Measurements from ENCODE around the gene RIMS1.

The RIMS1 gene

DNA sequence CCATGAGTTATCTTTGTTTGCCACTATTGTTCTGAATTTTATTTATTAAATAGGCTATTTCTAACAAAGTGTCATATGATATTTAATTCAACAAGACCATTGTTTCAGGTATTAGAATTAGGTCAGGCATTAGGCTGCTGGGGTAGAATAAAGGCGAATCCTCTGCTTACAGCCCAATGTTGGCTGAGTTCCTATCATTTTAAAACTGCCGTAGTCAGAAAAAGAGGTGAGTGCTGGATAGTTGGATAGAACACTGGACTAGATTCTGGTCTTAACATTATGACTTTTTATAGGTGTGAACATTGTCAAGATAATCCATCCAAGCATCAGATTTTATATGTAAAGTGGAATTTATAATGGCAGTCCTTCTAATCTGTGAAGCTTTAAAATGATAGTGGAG, 6.3 kb downstream of the RIMS1 start:
- H3K27me3 ChIP-seq (ENCODE audit: insufficient read depth, low read length) = no peaks in the 10 kb centered on the region
- TF ChIP-seq EZH2 (IDR thresholded peaks at IDR 0.05; ENCODE audit: borderline replicate concordance, low read length) = no peak
- TF ChIP-seq, protein P1, sequence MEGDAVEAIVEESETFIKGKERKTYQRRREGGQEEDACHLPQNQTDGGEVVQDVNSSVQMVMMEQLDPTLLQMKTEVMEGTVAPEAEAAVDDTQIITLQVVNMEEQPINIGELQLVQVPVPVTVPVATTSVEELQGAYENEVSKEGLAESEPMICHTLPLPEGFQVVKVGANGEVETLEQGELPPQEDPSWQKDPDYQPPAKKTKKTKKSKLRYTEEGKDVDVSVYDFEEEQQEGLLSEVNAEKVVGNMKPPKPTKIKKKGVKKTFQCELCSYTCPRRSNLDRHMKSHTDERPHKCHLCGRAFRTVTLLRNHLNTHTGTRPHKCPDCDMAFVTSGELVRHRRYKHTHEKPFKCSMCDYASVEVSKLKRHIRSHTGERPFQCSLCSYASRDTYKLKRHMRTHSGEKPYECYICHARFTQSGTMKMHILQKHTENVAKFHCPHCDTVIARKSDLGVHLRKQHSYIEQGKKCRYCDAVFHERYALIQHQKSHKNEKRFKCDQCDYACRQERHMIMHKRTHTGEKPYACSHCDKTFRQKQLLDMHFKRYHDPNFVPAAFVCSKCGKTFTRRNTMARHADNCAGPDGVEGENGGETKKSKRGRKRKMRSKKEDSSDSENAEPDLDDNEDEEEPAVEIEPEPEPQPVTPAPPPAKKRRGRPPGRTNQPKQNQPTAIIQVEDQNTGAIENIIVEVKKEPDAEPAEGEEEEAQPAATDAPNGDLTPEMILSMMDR (IDR thresholded peaks at IDR 0.05; ENCODE audit: low read length) = no peak

DNA sequence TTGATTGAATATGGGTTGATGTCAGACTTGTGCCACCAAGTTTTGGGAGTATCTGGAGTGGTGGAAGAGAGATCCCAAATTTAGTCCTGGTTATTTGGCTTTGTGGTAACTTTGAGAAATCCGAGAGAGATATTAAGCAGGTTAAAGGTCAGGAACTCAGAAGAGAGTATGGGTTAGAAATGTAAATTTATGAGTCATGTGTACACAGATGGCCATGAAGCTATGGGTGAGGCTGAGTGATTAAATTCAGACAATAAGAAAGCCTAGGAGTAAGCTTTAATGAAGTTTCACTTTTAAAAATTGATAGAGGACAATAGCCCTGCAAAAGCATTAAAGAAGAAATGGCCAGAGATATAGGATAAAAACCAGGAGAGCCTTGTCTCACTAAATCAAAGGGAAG, 14.3 kb downstream of the RIMS1 start:
- no peak for TF ChIP-seq EZH2 (IDR thresholded peaks at IDR 0.05; ENCODE audit: borderline replicate concordance, low read length)
- TF ChIP-seq, protein P1 (IDR thresholded peaks at IDR 0.05; ENCODE audit: low read length) = no peak
- Histone ChIP-seq H3K27me3 (ENCODE audit: insufficient read depth, low read length) (no peaks in the 10 kb centered on the region), H3K9me3 (ENCODE audit: low read length) (no peaks in the 10 kb centered on the region), H3K9ac (ENCODE audit: low read length) (no peak overlapping the region), H3F3A (ENCODE audit: insufficient read depth, low read length) (no peaks in the 10 kb centered on the region), H3K4me1 (ENCODE audit: insufficient read depth, low read length, severe bottlenecking) (no peaks in the 10 kb centered on the region), H3K4me2 (ENCODE audit: low read length) (no peak overlapping the region), H3K27ac (ENCODE audit: low read depth, low read length, poor library complexity, severe bottlenecking) (no peak overlapping the region), H2AFZ (ENCODE audit: low read length) (no peak overlapping the region), H3K9me2 (ENCODE audit: low read depth, low read length) (no peaks in the 10 kb centered on the region), H3K79me2 (ENCODE audit: insufficient read depth, low read length) (no peaks in the 10 kb centered on the region), H4K20me1 (ENCODE audit: insufficient read depth, low read length) (no peaks in the 10 kb centered on the region), H3K4me3 (ENCODE audit: low read depth, low read length, poor library complexity, severe bottlenecking) (no peak overlapping the region), H3K36me3 (ENCODE audit: insufficient read depth, low read length) (no peaks in the 10 kb centered on the region)

More for the DNA sequence above, 6.3 kb downstream of the RIMS1 start:
- H2AFZ ChIP-seq (ENCODE audit: low read length) = no peak overlapping the region
- no peaks in the 10 kb centered on the region for H3K79me2 ChIP-seq (ENCODE audit: insufficient read depth, low read length)
- H3K36me3 ChIP-seq (ENCODE audit: insufficient read depth, low read length) = no peaks in the 10 kb centered on the region
- H3K4me1 ChIP-seq (ENCODE audit: insufficient read depth, low read length, severe bottlenecking) = no peaks in the 10 kb centered on the region
- no peak overlapping the region for H3K4me2 ChIP-seq (ENCODE audit: low read length)
- H3K9me3 ChIP-seq (ENCODE audit: low read length) = no peaks in the 10 kb centered on the region
- no peaks in the 10 kb centered on the region for H4K20me1 ChIP-seq (ENCODE audit: insufficient read depth, low read length)
- H3K27ac ChIP-seq (ENCODE audit: low read depth, low read length, poor library complexity, severe bottlenecking) = no peak overlapping the region
- H3K9me2 ChIP-seq (ENCODE audit: low read depth, low read length) = no peaks in the 10 kb centered on the region
- no peak overlapping the region for H3K9ac ChIP-seq (ENCODE audit: low read length)
- H3K4me3 ChIP-seq (ENCODE audit: low read depth, low read length, poor library complexity, severe bottlenecking) = no peak overlapping the region
- H3F3A ChIP-seq (ENCODE audit: insufficient read depth, low read length) = no peaks in the 10 kb centered on the region

DNA sequence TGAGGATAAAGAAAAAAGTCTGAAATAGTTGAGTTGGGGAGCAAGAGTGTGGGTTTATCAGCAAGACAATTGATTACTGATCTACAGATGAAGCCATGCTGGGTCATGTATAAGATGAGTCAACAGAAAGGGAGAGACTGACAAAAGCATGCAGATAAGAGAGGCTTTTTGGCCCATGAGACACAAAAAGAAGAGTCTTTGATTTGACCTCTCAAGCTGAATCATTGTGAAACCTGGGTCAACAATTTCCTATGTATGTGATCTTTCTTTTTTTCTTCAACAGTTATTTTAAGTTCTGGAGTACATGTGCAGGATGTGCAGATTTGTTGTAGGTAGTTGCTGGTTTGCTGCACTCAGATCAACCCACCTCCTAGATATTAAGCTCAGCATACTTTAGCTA, 15.9 kb downstream of the RIMS1 start:
- H2AFZ ChIP-seq (ENCODE audit: low read length) = no peak overlapping the region

More for the DNA sequence above, 15.9 kb downstream of the RIMS1 start:
- no peaks in the 10 kb centered on the region for H3K4me1 ChIP-seq (ENCODE audit: insufficient read depth, low read length, severe bottlenecking)
- no peak overlapping the region for H3K4me2 ChIP-seq (ENCODE audit: low read length)
- no peaks in the 10 kb centered on the region for H4K20me1 ChIP-seq (ENCODE audit: insufficient read depth, low read length)
- H3K79me2 ChIP-seq (ENCODE audit: insufficient read depth, low read length) = no peaks in the 10 kb centered on the region
- no peak overlapping the region for H3K9ac ChIP-seq (ENCODE audit: low read length)
- H3F3A ChIP-seq (ENCODE audit: insufficient read depth, low read length) = no peaks in the 10 kb centered on the region
- no peak overlapping the region for H3K4me3 ChIP-seq (ENCODE audit: low read depth, low read length, poor library complexity, severe bottlenecking)
- H3K9me2 ChIP-seq (ENCODE audit: low read depth, low read length) = no peaks in the 10 kb centered on the region
- H3K36me3 ChIP-seq (ENCODE audit: insufficient read depth, low read length) = no peaks in the 10 kb centered on the region
- no peaks in the 10 kb centered on the region for H3K9me3 ChIP-seq (ENCODE audit: low read length)
- no peak overlapping the region for H3K27ac ChIP-seq (ENCODE audit: low read depth, low read length, poor library complexity, severe bottlenecking)
- no peaks in the 10 kb centered on the region for H3K27me3 ChIP-seq (ENCODE audit: insufficient read depth, low read length)
- TF ChIP-seq, protein P1 (IDR thresholded peaks at IDR 0.05; ENCODE audit: low read length) = no peak
- no peak for TF ChIP-seq EZH2 (IDR thresholded peaks at IDR 0.05; ENCODE audit: borderline replicate concordance, low read length)

Measured in OCI-LY1 (cell line).